Loucy (cell line): ENCODE measurements around the gene IGSF8.

Experiments
- EZH2phosphoT487 ChIP-seq: fragments of 200-600 bp; IDR thresholded peaks from 2 replicates; pipeline ENCODE4 v1.6.1; 2018; ENCODE audit warnings: antibody characterized with exemption, mild to moderate bottlenecking, moderate library complexity, borderline replicate concordance
- TF ChIP-seq, protein P1 (sequence below): fragments of 200-600 bp; sonication (generic); conservative IDR thresholded peaks from 2 replicates; pipeline ENCODE4 v1.5.1; 2014; ENCODE audit warnings: mild to moderate bottlenecking, antibody characterized with exemption, low read length

DNA sequence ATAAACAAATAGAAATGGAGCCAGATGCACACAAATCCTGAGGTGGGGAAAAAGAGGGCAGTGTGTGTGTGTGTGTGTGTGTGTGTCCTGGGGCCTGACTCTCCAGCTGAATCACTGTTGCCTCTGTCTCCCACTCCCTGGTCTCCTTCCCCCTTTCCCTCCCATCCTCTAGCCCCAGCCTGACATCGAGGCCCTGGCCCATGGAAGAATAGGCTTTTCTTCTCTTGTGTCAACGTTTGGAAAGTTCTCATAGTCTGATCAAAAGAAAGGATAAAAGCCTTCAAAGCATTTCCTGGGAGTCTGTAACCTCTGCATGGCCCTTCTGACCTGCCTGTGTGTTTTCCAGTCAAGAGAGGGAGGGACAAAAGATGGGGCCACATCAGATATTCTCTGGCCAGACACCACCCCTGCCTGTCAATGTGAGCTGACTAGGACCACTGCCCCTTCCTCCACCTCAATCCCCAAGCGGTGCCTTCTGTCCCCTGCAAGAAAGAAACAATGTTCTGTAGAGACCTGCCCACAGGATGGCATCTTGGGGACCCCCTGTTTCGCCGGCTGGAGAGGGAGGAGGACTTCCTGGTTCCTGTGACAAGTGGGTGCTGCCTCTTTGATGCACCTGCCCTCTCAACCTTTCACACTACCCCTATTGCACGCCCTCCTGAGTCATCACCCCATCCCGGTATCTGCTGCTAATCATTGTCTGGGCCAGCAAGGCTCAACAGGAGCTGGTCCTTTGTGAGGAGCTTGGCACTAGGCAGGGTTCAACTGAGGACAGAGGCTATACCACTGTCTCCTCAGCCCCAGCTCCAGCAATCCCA is 44.7 kb downstream of the IGSF8 start:
- TF ChIP-seq, protein P1, sequence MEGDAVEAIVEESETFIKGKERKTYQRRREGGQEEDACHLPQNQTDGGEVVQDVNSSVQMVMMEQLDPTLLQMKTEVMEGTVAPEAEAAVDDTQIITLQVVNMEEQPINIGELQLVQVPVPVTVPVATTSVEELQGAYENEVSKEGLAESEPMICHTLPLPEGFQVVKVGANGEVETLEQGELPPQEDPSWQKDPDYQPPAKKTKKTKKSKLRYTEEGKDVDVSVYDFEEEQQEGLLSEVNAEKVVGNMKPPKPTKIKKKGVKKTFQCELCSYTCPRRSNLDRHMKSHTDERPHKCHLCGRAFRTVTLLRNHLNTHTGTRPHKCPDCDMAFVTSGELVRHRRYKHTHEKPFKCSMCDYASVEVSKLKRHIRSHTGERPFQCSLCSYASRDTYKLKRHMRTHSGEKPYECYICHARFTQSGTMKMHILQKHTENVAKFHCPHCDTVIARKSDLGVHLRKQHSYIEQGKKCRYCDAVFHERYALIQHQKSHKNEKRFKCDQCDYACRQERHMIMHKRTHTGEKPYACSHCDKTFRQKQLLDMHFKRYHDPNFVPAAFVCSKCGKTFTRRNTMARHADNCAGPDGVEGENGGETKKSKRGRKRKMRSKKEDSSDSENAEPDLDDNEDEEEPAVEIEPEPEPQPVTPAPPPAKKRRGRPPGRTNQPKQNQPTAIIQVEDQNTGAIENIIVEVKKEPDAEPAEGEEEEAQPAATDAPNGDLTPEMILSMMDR = no peak
- no peak for TF ChIP-seq EZH2phosphoT487
